Fibroblast of the aortic adventitia (primary cell): ENCODE results near the gene LCN2. TPM values are rescaled to one million over a fixed set of nuclear protein-coding genes. Genes with fewer than 3 reads are reported as not detected.

Experiments used
- DNase-seq: peaks from one replicate; pipeline ENCODE4 v3.0.0-alpha.2; 2010; ENCODE audit warnings: low read depth
- H3K4me3 ChIP-seq: 2 replicates; pipeline ENCODE4 v1.5.1; 2011; ENCODE audit warnings: low read depth, mild to moderate bottlenecking, control low read depth, low read length, moderate library complexity
- CTCF ChIP-seq: IDR thresholded peaks from 2 replicates; pipeline ENCODE4 v1.5.1; 2011; ENCODE audit warnings: mild to moderate bottlenecking, low read length, control low read depth, inconsistent platforms; ENCODE audit not compliant: insufficient read depth
- total RNA-seq: library from RNA; depleted of rRNA; stranded (reverse); fragments of >200 nt; gene quantifications from 2 replicates; pipeline ENCODE4 v1.2.3, GENCODE V29; 2012; ENCODE audit warnings: low replicate concordance

LCN2 gene
- total RNA-seq, 1 donor, result not detected

DNA sequence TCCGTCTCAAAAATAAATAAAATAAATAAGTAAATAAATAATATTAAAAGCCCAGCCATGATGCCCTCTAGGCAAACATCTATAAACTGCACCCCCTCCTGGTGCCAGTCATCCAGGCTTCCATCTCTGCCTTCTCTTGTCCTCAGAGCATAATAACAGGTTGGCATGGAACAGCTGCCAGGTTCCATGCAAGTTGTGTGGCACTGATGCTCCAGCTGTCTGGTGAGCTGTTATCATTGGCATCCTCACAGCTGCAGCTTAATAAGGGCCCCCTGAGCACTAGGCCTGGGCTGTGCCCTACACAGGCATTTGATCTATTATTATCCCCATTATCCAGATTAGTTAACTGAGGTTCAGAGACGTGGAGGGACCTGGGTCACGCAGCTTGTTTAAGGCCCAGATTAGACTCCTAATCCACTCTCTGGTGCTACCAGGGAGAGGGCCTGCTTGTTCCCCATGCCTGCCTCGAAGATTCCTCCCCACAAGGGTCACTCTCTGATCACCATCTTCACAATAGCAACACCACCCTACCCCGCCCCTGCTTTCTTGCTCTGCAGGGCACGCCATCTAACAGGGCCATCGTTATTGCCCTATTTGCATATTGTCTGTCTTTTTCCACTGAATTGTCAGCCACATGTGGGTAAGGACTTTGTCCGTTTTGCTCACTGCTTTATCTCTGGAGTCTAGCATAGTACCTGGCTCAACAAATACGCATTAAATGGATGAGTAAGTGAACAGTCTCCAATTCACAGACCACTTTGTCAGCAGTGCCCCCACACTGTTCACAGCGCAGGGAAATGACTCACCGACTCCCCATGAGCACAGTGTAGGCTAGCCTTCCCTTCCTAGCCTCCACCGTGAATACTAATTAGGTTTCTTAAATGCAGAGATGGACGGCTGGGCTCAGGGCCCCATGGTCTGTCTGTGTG, 52.5 kb downstream of the LCN2 start:
- H3K4me3 ChIP-seq, result no peak overlapping the region
- no peak for TF ChIP-seq CTCF
- DNase-seq, result no peak

GRCh38 chr9:128202648-128203023, 53.4 kb downstream of the LCN2 start:
- no peak for TF ChIP-seq CTCF
- no peak overlapping the region for H3K4me3 ChIP-seq
- DNase-seq, result no peak

Other genes with a start within 250 kb of the LCN2 start
- 26.5 and 85.0 TPM in 2 replicates for gene ST6GALNAC6, start 249.8 kb upstream of the LCN2 start, total RNA-seq
- 24.4 and 37.1 TPM in 2 replicates for gene ST6GALNAC4, start 232.4 kb upstream of the LCN2 start, total RNA-seq
- gene PIP5KL1, start 218.7 kb upstream of the LCN2 start, total RNA-seq, result 1.6 and 2.6 TPM in 2 replicates
- gene DPM2, start 211.6 kb upstream of the LCN2 start, total RNA-seq, result 7.0 and 19.9 TPM in 2 replicates
- 32.4 and 50.3 TPM in 2 replicates for gene EEIG1, start 168.5 kb upstream of the LCN2 start, total RNA-seq
- gene NAIF1, start 82.1 kb upstream of the LCN2 start, total RNA-seq, result 6.0 and 7.5 TPM in 2 replicates
- gene SLC25A25, start 81.2 kb upstream of the LCN2 start, total RNA-seq, result 15.2 and 20.2 TPM in 2 replicates
- 33.9 and 40.8 TPM in 2 replicates for gene PTGES2, start 21.7 kb upstream of the LCN2 start, total RNA-seq
- gene BBLN, start 10.8 kb downstream of the LCN2 start, total RNA-seq, result 37.4 and 63.4 TPM in 2 replicates
- 47.8 and 49.6 TPM in 2 replicates for gene CIZ1, start 42.1 kb downstream of the LCN2 start, total RNA-seq
- gene DNM1, start 53.9 kb downstream of the LCN2 start, total RNA-seq, result 28.0 and 57.4 TPM in 2 replicates
- 63.5 and 108 TPM in 2 replicates for gene GOLGA2, start 126.6 kb downstream of the LCN2 start, total RNA-seq
- gene SWI5, start 126.8 kb downstream of the LCN2 start, total RNA-seq, result 21.5 and 35.2 TPM in 2 replicates
- 13.6 and 26.2 TPM in 2 replicates for gene TRUB2, start 173.0 kb downstream of the LCN2 start, total RNA-seq
- gene COQ4, start 173.4 kb downstream of the LCN2 start, total RNA-seq, result 13.5 and 34.9 TPM in 2 replicates
- 23.5 and 27.9 TPM in 2 replicates for gene SLC27A4, start 191.1 kb downstream of the LCN2 start, total RNA-seq
- 33.8 and 46.4 TPM in 2 replicates for gene URM1, start 221.9 kb downstream of the LCN2 start, total RNA-seq